Stomach (tissue), 9 donors: Measurements from ENCODE around the gene NMRAL1. TPM values are rescaled to one million over a fixed set of nuclear protein-coding genes. Genes with fewer than 3 reads are reported as not detected.

Experiments
- DNase-seq, 2 donors: peaks; one replicate each; pipeline versions ENCODE4 v3.0.0 to v3.0.0-alpha.2; 2013 to 2019
- H3K27ac ChIP-seq, 5 donors: fragments of 200-600 bp in 4 of 5; sonication (generic) in 4 of 5; one replicate each; pipeline ENCODE4 v1.5.1; 2013 to 2019; ENCODE audit warnings: mild to moderate bottlenecking in 1 of 5, moderate library complexity in 1 of 5
- H3K27me3 ChIP-seq, 3 donors: fragments of 200-600 bp; sonication (generic); one replicate each; pipeline ENCODE4 v1.5.1; 2017 to 2019; ENCODE audit warnings: mixed run types in 1 of 3
- H3K36me3 ChIP-seq, 4 donors: fragments of 200-600 bp; sonication (generic); 1 replicate in 3 of 4; 2 replicates in 1 of 4; pipeline ENCODE4 v1.5.1; 2016 to 2019
- H3K4me1 ChIP-seq, 4 donors: fragments of 200-600 bp; sonication (generic); one replicate each; pipeline ENCODE4 v1.5.1; 2016 to 2019
- H3K4me3 ChIP-seq, 4 donors: fragments of 200-600 bp; sonication (generic) in 3 of 4; one replicate each; pipeline ENCODE4 v1.5.1; 2016 to 2019; ENCODE audit warnings: mild to moderate bottlenecking in 1 of 4
- H3K9me3 ChIP-seq, 4 donors: fragments of 200-600 bp; sonication (generic); one replicate each; pipeline ENCODE4 v1.5.1; 2016 to 2019
- EP300 ChIP-seq: sonication (generic); formaldehyde crosslinking; IDR thresholded peaks from one replicate; pipeline ENCODE4 v1.6.1; 2017; ENCODE audit warnings: antibody characterized with exemption
- POLR2A ChIP-seq, 4 donors: fragments of 450-650 bp; IDR thresholded peaks; one replicate each; pipeline ENCODE4 v1.6.1; 2016; ENCODE audit warnings: antibody characterized with exemption in 4 of 4, control low read depth in 2 of 4, mild to moderate bottlenecking in 1 of 4, moderate library complexity in 1 of 4
- POLR2AphosphoS5 ChIP-seq, 3 donors: sonication (generic); formaldehyde crosslinking; IDR thresholded peaks; one replicate each; pipeline ENCODE4 v1.6.1; 2016; ENCODE audit warnings: antibody characterized with exemption in 3 of 3
- WGBS, 5 donors: extraction: QIAGEN DNeasy Blood & Tissue Kit in 3 of 5; methylation state at CpG; one replicate each; pipeline versions ENCODE4 v1.1.5 to v1.1.7; 2013 to 2018; 5-methylcytosine and 5-hydroxymethylcytosine counted together
- intact Hi-C: fragments of 100-400 bp; cut with DNase I; formaldehyde crosslinking; loops from one replicate; pipeline ENCODE4 v1.15.1; 2023; ENCODE audit warnings: low total_unique reads
- polyA plus RNA-seq, 3 donors: library from polyadenylated mRNA; stranded (reverse); fragments of 200-250 nt; gene quantifications; one replicate each; pipeline ENCODE4 v1.2.3, GENCODE V29; 2013
- total RNA-seq, 5 donors: library from RNA; depleted of rRNA; stranded (reverse); fragments of >200 nt; gene quantifications; one replicate each; pipeline versions ENCODE4 v1.1.0 to v1.2.3, GENCODE V29; 2014 to 2016
- TF ChIP-seq, protein P1 (sequence below), 7 experiments: fragments of 450-650 bp in 4 of 7; fragments of 200-600 bp in 3 of 7; sonication (generic) in 3 of 7; IDR thresholded peaks; one replicate each; pipeline ENCODE4 v1.5.1; 2016 to 2019; ENCODE audit warnings: antibody characterized with exemption in 7 of 7, control low read depth in 2 of 7, mild to moderate bottlenecking in 1 of 7
- donor health status: healthy with polysubstance abuse.
- donor health status: Bipolar disorder and iron deficiency.
- donor health status: healthy.

NMRAL1 gene
- total and polyA plus RNA-seq, 8 donors, result 22.8 to 126 (median 79.2) TPM

DNA sequence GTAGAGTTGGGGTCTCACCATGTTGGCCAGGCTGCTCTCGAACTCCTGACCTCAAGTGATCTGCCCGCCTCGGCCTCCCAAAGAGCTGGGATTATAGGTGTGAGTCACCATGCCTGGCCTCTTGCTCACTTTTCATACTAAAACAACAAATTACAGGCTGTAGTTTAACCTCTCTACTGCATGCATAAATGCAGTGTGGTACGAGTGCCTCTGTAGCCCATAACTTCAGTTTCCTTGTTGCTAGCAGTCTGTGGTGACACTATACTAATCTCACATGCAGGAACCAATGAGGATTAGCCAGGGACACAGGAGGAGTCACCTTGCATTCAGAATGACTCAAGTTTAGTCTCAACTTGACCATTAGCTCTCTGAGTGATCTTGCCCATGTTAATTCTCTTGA lies 21.9 kb upstream of the NMRAL1 start:
- no peak for DNase-seq
- intact Hi-C loops, result no loop called here
- peak in 1 of 3 donors; percentile 13 for TF ChIP-seq POLR2AphosphoS5 (IDR thresholded peaks at IDR 0.05)
- no peak for TF ChIP-seq POLR2A (IDR thresholded peaks at IDR 0.05)
- peak overlapping the region; percentile 47 to 86 (median 61) for H3K27ac ChIP-seq
- peaks cover 47 to 85% (median 73%) of the 10 kb centered on the region in 4 donors for H3K4me1 ChIP-seq
- H3K4me3 ChIP-seq, result no peak overlapping the region
- 59 to 73% (median 67%) methylated on average over 4 of the region's 4 CpGs for WGBS, 5 donors
- H3K9me3 ChIP-seq, result no peaks in the 10 kb centered on the region
- H3K36me3 ChIP-seq, result peaks cover 4 to 24% (median 17%) of the 10 kb centered on the region in 4 donors
- no peaks in the 10 kb centered on the region for H3K27me3 ChIP-seq

DNA sequence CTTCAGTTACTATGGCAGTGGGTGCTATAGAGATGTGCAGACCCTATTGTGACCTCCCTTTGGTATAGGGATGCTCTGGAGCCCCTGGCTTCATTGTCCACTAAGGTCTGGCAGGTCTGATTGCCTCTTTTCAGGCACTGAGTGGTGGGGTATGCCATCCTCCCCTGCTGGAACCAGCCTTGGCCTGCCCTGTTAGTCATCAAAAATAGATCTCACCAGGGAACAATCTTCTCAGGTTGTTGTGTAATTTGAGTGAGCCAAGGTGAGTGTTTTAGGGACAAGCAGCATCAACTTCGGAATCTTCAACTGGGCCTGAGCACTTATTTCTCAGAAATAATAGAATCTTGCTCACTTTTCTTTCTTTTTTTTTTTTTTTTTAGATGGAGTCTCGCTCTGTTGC lies 21.3 kb upstream of the NMRAL1 start:
- Histone ChIP-seq H3K4me3 (no peak overlapping the region), H3K36me3 (peaks cover 4 to 28% (median 18%) of the 10 kb centered on the region in 4 donors), H3K27ac (peak overlapping the region in 4 of 5 donors; percentile 59 to 86 (median 66)), H3K4me1 (peaks cover 42 to 85% (median 72%) of the 10 kb centered on the region in 4 donors), H3K9me3 (no peaks in the 10 kb centered on the region), H3K27me3 (no peaks in the 10 kb centered on the region)
- WGBS, 5 donors, result 93 to 100% (median 99%) methylated on average over 2 of the region's 2 CpGs
- TF ChIP-seq POLR2A (IDR thresholded peaks at IDR 0.05) (no peak), EP300 (no peak), POLR2AphosphoS5 (IDR thresholded peaks at IDR 0.05) (no peak)
- TF ChIP-seq, protein P1, sequence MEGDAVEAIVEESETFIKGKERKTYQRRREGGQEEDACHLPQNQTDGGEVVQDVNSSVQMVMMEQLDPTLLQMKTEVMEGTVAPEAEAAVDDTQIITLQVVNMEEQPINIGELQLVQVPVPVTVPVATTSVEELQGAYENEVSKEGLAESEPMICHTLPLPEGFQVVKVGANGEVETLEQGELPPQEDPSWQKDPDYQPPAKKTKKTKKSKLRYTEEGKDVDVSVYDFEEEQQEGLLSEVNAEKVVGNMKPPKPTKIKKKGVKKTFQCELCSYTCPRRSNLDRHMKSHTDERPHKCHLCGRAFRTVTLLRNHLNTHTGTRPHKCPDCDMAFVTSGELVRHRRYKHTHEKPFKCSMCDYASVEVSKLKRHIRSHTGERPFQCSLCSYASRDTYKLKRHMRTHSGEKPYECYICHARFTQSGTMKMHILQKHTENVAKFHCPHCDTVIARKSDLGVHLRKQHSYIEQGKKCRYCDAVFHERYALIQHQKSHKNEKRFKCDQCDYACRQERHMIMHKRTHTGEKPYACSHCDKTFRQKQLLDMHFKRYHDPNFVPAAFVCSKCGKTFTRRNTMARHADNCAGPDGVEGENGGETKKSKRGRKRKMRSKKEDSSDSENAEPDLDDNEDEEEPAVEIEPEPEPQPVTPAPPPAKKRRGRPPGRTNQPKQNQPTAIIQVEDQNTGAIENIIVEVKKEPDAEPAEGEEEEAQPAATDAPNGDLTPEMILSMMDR (IDR thresholded peaks at IDR 0.05), result no peak
- no peak for DNase-seq
- intact Hi-C loops, result no loop called here

DNA sequence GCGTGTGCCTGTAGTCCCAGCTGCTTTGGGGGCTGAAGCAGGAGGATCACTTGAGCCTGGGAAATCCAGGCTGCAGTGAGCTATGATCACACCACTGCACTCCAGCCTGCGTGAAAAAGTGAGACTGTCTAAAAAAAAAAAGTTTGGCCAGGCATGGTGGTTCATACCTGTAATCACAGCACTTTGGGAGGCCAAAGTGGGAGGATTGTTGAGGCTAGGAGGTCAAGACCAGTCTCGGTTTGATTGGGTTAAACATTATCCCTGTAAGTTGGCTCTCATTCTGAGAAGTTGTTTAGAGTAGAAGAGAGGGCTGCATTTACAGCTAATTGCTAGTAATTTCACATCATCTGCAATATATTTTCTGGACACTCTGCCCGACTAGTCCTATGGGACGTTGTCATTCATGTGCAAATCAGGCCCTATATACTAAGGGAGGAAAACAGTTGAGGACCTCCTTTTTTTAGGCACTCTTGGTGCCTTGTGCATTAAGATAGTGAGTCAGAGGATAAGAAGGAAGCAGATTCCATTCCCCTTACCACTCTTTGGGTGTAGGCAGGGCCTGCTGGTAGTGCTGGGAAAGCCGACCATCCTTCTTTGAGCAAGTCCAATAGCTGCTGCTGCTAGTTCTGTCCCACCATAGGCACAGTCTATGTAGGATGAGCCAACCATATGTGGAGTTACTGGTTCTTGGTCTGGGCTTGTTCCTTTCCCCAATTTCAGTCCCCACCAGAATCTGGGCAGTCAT lies 20.5 kb upstream of the NMRAL1 start:
- TF ChIP-seq POLR2AphosphoS5 (IDR thresholded peaks at IDR 0.05) (no peak), POLR2A (IDR thresholded peaks at IDR 0.05) (no peak), EP300 (no peak)
- TF ChIP-seq, protein P1 (IDR thresholded peaks at IDR 0.05), result no peak
- H3K4me1 ChIP-seq, result peaks cover 40 to 85% (median 71%) of the 10 kb centered on the region in 4 donors
- H3K9me3 ChIP-seq, result no peaks in the 10 kb centered on the region
- peaks cover 4 to 33% (median 20%) of the 10 kb centered on the region in 4 donors for H3K36me3 ChIP-seq
- H3K4me3 ChIP-seq, result no peak overlapping the region
- H3K27me3 ChIP-seq, result no peaks in the 10 kb centered on the region
- WGBS, 5 donors, result 74 to 79% (median 78%) methylated on average over 6 of the region's 6 CpGs
- H3K27ac ChIP-seq, result peak overlapping the region in 4 of 5 donors; percentile 59 to 86 (median 66)
- intact Hi-C loops, result no loop called here
- DNase-seq, result no peak

DNA sequence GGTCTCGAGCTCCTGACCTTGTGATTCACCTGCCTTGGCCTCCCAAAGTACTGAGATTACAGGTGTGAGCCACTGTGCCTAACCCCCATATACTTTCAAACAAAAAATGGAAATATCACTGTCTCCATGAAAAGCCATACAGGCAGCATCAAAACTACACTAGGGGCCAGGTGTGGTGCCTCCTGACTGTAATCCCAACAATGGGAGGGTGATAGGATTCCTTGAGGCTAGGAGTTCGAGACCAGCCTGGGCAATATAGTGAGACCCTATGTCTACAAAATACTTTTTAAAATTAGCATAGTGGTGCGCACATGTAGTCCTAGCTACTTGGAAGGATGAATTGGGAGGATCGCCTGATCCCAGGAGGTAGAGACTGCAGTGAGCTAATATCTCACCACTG lies 17.5 kb upstream of the NMRAL1 start:
- Histone ChIP-seq H3K27me3 (no peaks in the 10 kb centered on the region), H3K27ac (no peak overlapping the region), H3K4me3 (no peak overlapping the region), H3K9me3 (no peaks in the 10 kb centered on the region), H3K4me1 (peaks cover 47 to 85% (median 72%) of the 10 kb centered on the region in 4 donors), H3K36me3 (peaks cover 4 to 40% (median 31%) of the 10 kb centered on the region in 4 donors)
- DNase-seq, result no peak
- intact Hi-C loops, result no loop called here
- TF ChIP-seq POLR2A (IDR thresholded peaks at IDR 0.05) (no peak), EP300 (no peak), POLR2AphosphoS5 (IDR thresholded peaks at IDR 0.05) (no peak)
- TF ChIP-seq, protein P1 (IDR thresholded peaks at IDR 0.05), result no peak
- 89 to 94% (median 93%) methylated on average over 4 of the region's 4 CpGs for WGBS, 5 donors

DNA sequence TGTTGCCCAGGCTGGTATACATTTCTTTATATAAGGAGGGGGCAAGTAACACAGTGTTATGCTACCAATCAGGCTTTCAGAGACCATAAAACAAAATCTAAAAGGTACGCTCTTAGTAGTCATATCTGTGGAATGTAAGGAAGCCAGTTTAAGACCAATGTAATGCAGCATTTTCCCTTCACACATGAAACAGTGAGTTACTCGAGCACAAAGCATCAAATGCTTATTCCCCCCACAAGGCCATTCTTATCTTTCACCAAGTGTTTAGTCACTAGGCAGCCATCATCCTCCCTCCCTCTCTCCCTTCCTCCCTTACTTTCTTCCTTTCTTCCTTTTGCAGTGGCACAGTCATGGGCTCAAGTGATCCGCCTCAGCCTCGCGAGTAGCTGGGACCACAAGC lies 14.6 kb upstream of the NMRAL1 start:
- H3K36me3 ChIP-seq, result peaks cover 6 to 53% (median 44%) of the 10 kb centered on the region in 4 donors
- H3K27ac ChIP-seq, result peak overlapping the region; percentile 66 to 85 (median 77)
- no peaks in the 10 kb centered on the region for H3K27me3 ChIP-seq
- no peaks in the 10 kb centered on the region for H3K9me3 ChIP-seq
- H3K4me1 ChIP-seq, result peaks cover 47 to 82% (median 63%) of the 10 kb centered on the region in 4 donors
- no peak for TF ChIP-seq POLR2AphosphoS5 (IDR thresholded peaks at IDR 0.05)
- TF ChIP-seq POLR2A (IDR thresholded peaks at IDR 0.05), result no peak
- TF ChIP-seq, protein P1 (IDR thresholded peaks at IDR 0.05), result no peak
- TF ChIP-seq EP300, result no peak
- DNase-seq, result no peak
- WGBS, 5 donors, result 79 to 91% (median 84%) methylated on average over 5 of the region's 5 CpGs
- H3K4me3 ChIP-seq, result no peak overlapping the region
- intact Hi-C loops, result no loop called here
